GM12878 (cell line): Measurements from ENCODE around the gene SCAND1. TPM values are rescaled to one million over a fixed set of nuclear protein-coding genes. Genes with fewer than 3 reads are reported as not detected.

ENCODE experiments used
- ATAC-seq: fragments of 200-7000 bp; cut with Tn5 transposase; 3 replicates; pipeline ENCODE4 v1.9.1; 2020; ENCODE audit warnings: mild to moderate bottlenecking, moderate library complexity
- BruUV-seq: library from RNA; stranded (reverse); fragments of 400-500 nt; replicated peaks from 2 replicates; lab custom pipeline; 2021; lab: Mats Ljungman, UMichigan
- CTCF ChIA-PET: fragments of 300-600 bp; sonication (Branson Sonifier 250); formaldehyde crosslinking; extraction: SDS; loops from one replicate; lab custom pipeline; 2021; ENCODE audit warnings: inconsistent platforms; lab: Yijun Ruan, JAX
- POLR2A ChIA-PET: fragments of 350-600 bp; formaldehyde crosslinking; extraction: SDS; loops from one replicate; lab custom pipeline; 2021; ENCODE audit warnings: inconsistent platforms; lab: Charles Lee
- RAD21 ChIA-PET: fragments of 300-600 bp; sonication (Branson Sonifier 250); formaldehyde crosslinking; loops from one replicate; lab custom pipeline; 2023; ENCODE audit warnings: antibody characterized with exemption; ENCODE audit not compliant: unreplicated experiment; lab: Charles Lee
- SMC1A ChIA-PET: fragments of 300-600 bp; sonication (Branson Sonifier 250); formaldehyde crosslinking; loops from one replicate; lab custom pipeline; 2023; ENCODE audit not compliant: unreplicated experiment, uncharacterized antibody; lab: Charles Lee
- DNase-seq: peaks from one replicate; pipeline ENCODE4 v3.0.0-alpha.2; 2011; ENCODE audit warnings: low read depth, low spot score
- FAIRE-seq: peaks from 3 replicates; lab custom pipeline; 2011; peaks lifted over from hg19 to GRCh38; lab: Jason Lieb, UNC
- H2AFZ ChIP-seq: 2 replicates; pipeline ENCODE4 v1.6.0; 2011; ENCODE audit warnings: low read depth, low read length, control low read depth; ENCODE audit not compliant: control insufficient read depth
- H3K27ac ChIP-seq: 2 replicates; pipeline ENCODE4 v1.5.1; 2011; ENCODE audit warnings: control low read depth; ENCODE audit not compliant: control insufficient read depth, insufficient read depth
- H3K27me3 ChIP-seq, 2 experiments: replicated peaks in 1 of 2; 2 replicates each; pipeline versions ENCODE4 v1.6.0 to v1.6.1; 2011; ENCODE audit warnings: low read length in 1 of 2; ENCODE audit not compliant: control insufficient read depth in 2 of 2, insufficient read depth in 2 of 2
- H3K36me3 ChIP-seq, 2 experiments: 2 replicates each; pipeline ENCODE4 v1.5.1; 2011; ENCODE audit warnings: low read length in 1 of 2; ENCODE audit not compliant: control insufficient read depth in 2 of 2, insufficient read depth in 2 of 2
- H3K4me1 ChIP-seq: 2 replicates; pipeline ENCODE4 v1.6.1; 2011; ENCODE audit warnings: mild to moderate bottlenecking, low read length, moderate library complexity, mixed read lengths; ENCODE audit not compliant: control insufficient read depth, insufficient read depth
- H3K4me2 ChIP-seq: 2 replicates; pipeline ENCODE4 v1.6.0; 2011; ENCODE audit warnings: control low read depth; ENCODE audit not compliant: control insufficient read depth, insufficient read depth
- H3K4me3 ChIP-seq: fragments of 200-600 bp; sonication (generic); 2 replicates; pipeline ENCODE4 v1.5.1; 2016
- H3K79me2 ChIP-seq: 2 replicates; pipeline ENCODE4 v1.6.0; 2011; ENCODE audit warnings: low read length; ENCODE audit not compliant: control insufficient read depth, insufficient read depth
- H3K9ac ChIP-seq: 2 replicates; pipeline ENCODE4 v1.8.0; 2011; ENCODE audit warnings: low read length, control low read depth, mixed read lengths; ENCODE audit not compliant: control insufficient read depth, insufficient read depth
- H3K9me3 ChIP-seq: replicated peaks from 3 replicates; pipeline ENCODE4 v1.5.1; 2011; ENCODE audit warnings: mild to moderate bottlenecking, low read length; ENCODE audit not compliant: control insufficient read depth, insufficient read depth
- H4K20me1 ChIP-seq: 2 replicates; pipeline ENCODE4 v1.6.0; 2011; ENCODE audit not compliant: control insufficient read depth, insufficient read depth
- CBFB ChIP-seq: IDR thresholded peaks from 2 replicates; pipeline ENCODE4 v1.6.1; 2016; ENCODE audit warnings: antibody characterized with exemption, low read depth
- E2F8 ChIP-seq: fragments of 450-650 bp; IDR thresholded peaks from 2 replicates; pipeline ENCODE4 v1.6.1; 2018; ENCODE audit warnings: mild to moderate bottlenecking, low read depth, moderate library complexity; ENCODE audit not compliant: partially characterized antibody
- KDM1A ChIP-seq: fragments of 200-600 bp; sonication (generic); IDR thresholded peaks from 2 replicates; pipeline ENCODE4 v1.6.1; 2016; ENCODE audit warnings: borderline replicate concordance
- ZBTB33 ChIP-seq: fragments of 450-650 bp; IDR thresholded peaks from 2 replicates; pipeline ENCODE4 v1.6.1; 2017; ENCODE audit warnings: mild to moderate bottlenecking
- ZBTB4 ChIP-seq: fragments of 450-650 bp; formaldehyde crosslinking; IDR thresholded peaks from 2 replicates; pipeline ENCODE4 v1.4.0; 2022; ENCODE audit warnings: mild to moderate bottlenecking, moderate library complexity
- ZZZ3 ChIP-seq: IDR thresholded peaks from 2 replicates; pipeline ENCODE4 v1.6.1; 2011; ENCODE audit warnings: low read depth; ENCODE audit not compliant: control insufficient read depth, insufficient read length
- WGBS: methylation state at CpG from one replicate; pipeline ENCODE4 v1.1.6; 2016; ENCODE audit warnings: low lambda C conversion rate; ENCODE audit not compliant: insufficient replicate concordance, insufficient coverage; ENCODE audit errors: missing lambda C conversion rate; 5-methylcytosine and 5-hydroxymethylcytosine counted together
- in situ Hi-C: fragments of 300-500 bp; cut with MboI; formaldehyde crosslinking; loops from 9 replicates; pipeline ENCODE4 v1.14.3; 2018; ENCODE audit warnings: mixed read lengths
- intact Hi-C: fragments of 100-400 bp; cut with micrococcal nuclease; formaldehyde crosslinking; loops from one replicate; pipeline ENCODE4 v1.14.2; 2022; ENCODE audit not compliant: unreplicated experiment
- polyA plus RNA-seq, 11 experiments: library from polyadenylated mRNA; depleted of rRNA in 4 of 11; unstranded in 6 of 11; stranded (reverse) in 5 of 11; fragments of >200 nt; fragmentation: Nextera tagmentation in 4 of 11; fragmentation: Illumina TruSeq in 1 of 11; extraction: Ambion mirVana in 4 of 11; extraction: Trizol in 1 of 11; gene quantifications; 1 replicate in 1 of 11; 2 replicates in 10 of 11; pipeline versions ENCODE4 v1.2.1 to v1.2.3, GENCODE V29; 2011 to 2016; ENCODE audit warnings: inconsistent platforms in 2 of 11, missing spikeins in 2 of 11, low read depth in 1 of 11
- total RNA-seq, 4 experiments: library from RNA; depleted of rRNA in 3 of 4; stranded (reverse); fragments of >200 nt in 3 of 4; fragmentation: Illumina TruSeq in 1 of 4; extraction: Trizol in 1 of 4; gene quantifications; 2 replicates each; pipeline versions ENCODE4 v1.2.1 to v1.2.3, GENCODE V29; 2013 to 2021

The SCAND1 gene
- total and polyA plus RNA-seq, 10 of the 15 experiments (the other 5 are each of a cell fraction or from before 2014, with no cell fraction given): 0.08 to 117 (median 25.9) TPM

- TF ChIP-seq ZBTB4 (CRISPR knock-in tag): no peak
- TF ChIP-seq, all 136 proteins: peak for 0
Observed at GRCh38 chr20:35910254-35910653, 44.0 kb downstream of the SCAND1 start (continued).

GRCh38 chr20:35909796-35910195 lies 44.5 kb downstream of the SCAND1 start:
- TF ChIP-seq KDM1A: no peak
- TF ChIP-seq CBFB: no peak
- TF ChIP-seq ZZZ3: no peak
- no peak for TF ChIP-seq ZBTB33
- no peak for TF ChIP-seq E2F8
- ChIA-PET POLR2A (interaction anchor here (0.7 to 1.6 kb wide), 3 partner anchors 16 to 66 kb away, joined by 3 to 4 read pairs (median 3); no protein-coding TSS in a partner anchor), SMC1A (interaction anchor here (0.9 to 2.6 kb wide), 5 partner anchors 15 to 191 kb away, joined by 3 to 11 read pairs (median 3); no protein-coding TSS in a partner anchor), CTCF (interaction anchor here (0.5 to 1.3 kb wide), 4 partner anchors 38 to 1504 kb away, joined by 3 to 4 read pairs (median 4); partner anchors contain the start of gene SCAND1), RAD21 (interaction anchor here (1.2 to 1.3 kb wide), 3 partner anchors 16 to 211 kb away, joined by 3 to 5 read pairs (median 4); partner anchors contain the start of genes NFS1 and ROMO1)
- no peak overlapping the region for H3K27ac ChIP-seq
- BruUV-seq: no TSS peak
- FAIRE-seq: no peak
- no peak overlapping the region for H3K4me3 ChIP-seq
- in situ Hi-C loops (no loop called here), intact Hi-C loops (loop anchor here (1.0 kb wide), 1 partner anchor 15 kb away; no protein-coding TSS in a partner anchor)
- no peaks in the 10 kb centered on the region for H3K79me2 ChIP-seq
- no peaks in the 10 kb centered on the region for H4K20me1 ChIP-seq
- H3K4me1 ChIP-seq: peaks cover 22% of the 10 kb centered on the region
- 0 out of 2 replicates have a peak overlapping the region, but pooled peaks have one; percentile 41 for H3K4me2 ChIP-seq
- no peaks in the 10 kb centered on the region for H3K27me3 ChIP-seq
- peaks cover 4 to 16% of the 10 kb centered on the region in 2 experiments; a peak in 3 of 4 replicates for H3K36me3 ChIP-seq
- H3K9me3 ChIP-seq: no peaks in the 10 kb centered on the region
- ATAC-seq: no peak
- WGBS: 100% methylated on average over 1 of the region's 1 CpG
- H2AFZ ChIP-seq: no peak overlapping the region
- H3K9ac ChIP-seq: no peak overlapping the region
- DNase-seq: no peak
